HepG2 (cell line): Measurements from ENCODE around the gene PRSS21. TPM values are rescaled to one million over a fixed set of nuclear protein-coding genes. Genes with fewer than 3 reads are reported as not detected.

Experiments
- ETV5 ChIP-seq: IDR thresholded peaks from 2 replicates; pipeline ENCODE4 v1.6.1; 2018; ENCODE audit warnings: missing biosample characterization, missing genetic modification reagents, inconsistent platforms, borderline replicate concordance
- ZBTB14 ChIP-seq: sonication (generic); formaldehyde crosslinking; IDR thresholded peaks from 2 replicates; pipeline ENCODE4 v1.4.0; 2020; ENCODE audit warnings: missing genetic modification reagents
- ZFX ChIP-seq: sonication (generic); formaldehyde crosslinking; IDR thresholded peaks from 2 replicates; pipeline ENCODE4 v1.4.0; 2020; ENCODE audit warnings: mild to moderate bottlenecking, low read depth, missing genetic modification reagents, moderate library complexity
- ZNF407 ChIP-seq: sonication (generic); formaldehyde crosslinking; IDR thresholded peaks from one replicate; pipeline ENCODE4 v1.5.1; 2020; ENCODE audit warnings: mild to moderate bottlenecking, missing genetic modification reagents; ENCODE audit errors: not compliant biosample characterization
- ZNF512B ChIP-seq: sonication (generic); formaldehyde crosslinking; IDR thresholded peaks from 2 replicates; pipeline ENCODE4 v1.5.1; 2020; ENCODE audit warnings: missing genetic modification reagents, mild to moderate bottlenecking, borderline replicate concordance
- polyA plus RNA-seq, 8 experiments: library from polyadenylated mRNA; depleted of rRNA in 3 of 8; stranded (reverse) in 7 of 8; unstranded in 1 of 8; fragments of >200 nt; fragmentation: Illumina TruSeq in 4 of 8; extraction: Trizol in 4 of 8; gene quantifications; 2 replicates each; pipeline versions ENCODE4 v1.2.1 to v1.2.3, GENCODE V29; 2011 to 2016; ENCODE audit warnings: low read depth in 4 of 8, missing spikeins in 1 of 8, mixed read lengths in 1 of 8; ENCODE audit not compliant: insufficient read depth in 1 of 8
- total RNA-seq, 5 experiments: library from RNA; depleted of rRNA; stranded (reverse); fragments of >200 nt; fragmentation: Illumina TruSeq; extraction: Trizol; gene quantifications; 2 replicates each; pipeline ENCODE4 v1.2.3, GENCODE V29; 2016; ENCODE audit warnings: low read depth in 1 of 5

PRSS21 gene
- total and polyA plus RNA-seq, 2 of the 13 experiments (the other 11 are each of a cell fraction or from before 2014, with no cell fraction given): not detected

GRCh38 chr16:2835638-2836493 is 18.8 kb downstream of the PRSS21 start (continued):
- TF ChIP-seq ZNF407 (CRISPR knock-in tag) (no peak), ZNF512B (no peak), ZFX (CRISPR knock-in tag) (peak; percentile 36; the same call in 1 of the 2 replicates), ETV5 (CRISPR knock-in tag) (peak; percentile 69; the same call in 1 of the 2 replicates), ZBTB14 (CRISPR knock-in tag) (no peak)
